HuH-7 (cell line): ENCODE measurements around the gene ATG4C.
"Not testable (repeated sequence)": the region's sequence is repeated elsewhere in the genome, so short reads cannot be mapped to it uniquely, and the experiment has no call there.

Source experiments
- DNase-seq: peaks from one replicate; pipeline ENCODE4 v3.0.0; 2011; ENCODE audit warnings: low spot score

ATG4C gene

GRCh38 chr1:62783736-62784508, at the start of gene ATG4C:
Gene ATG4C, plus strand, starts transcription at chr1:62784132. Its CDS starts 19,655 bp downstream, at chr1:62803787.
- DNase-seq, result peak; percentile 80

GRCh38 chr1:62735491-62736171, 48.3 kb upstream of the ATG4C start:
- no peak for DNase-seq

GRCh38 chr1:62740701-62741100, 43.2 kb upstream of the ATG4C start:
- not testable (repeated sequence) for DNase-seq

GRCh38 chr1:62744611-62745577, 39.0 kb upstream of the ATG4C start:
- DNase-seq, result no peak

GRCh38 chr1:62746086-62746808, 37.7 kb upstream of the ATG4C start:
- peak; percentile 63 for DNase-seq

- DNase-seq, result no peak
These were observed 37.2 kb upstream of the ATG4C start for GRCh38 chr1:62746809-62747138.

GRCh38 chr1:62753031-62753965, 30.6 kb upstream of the ATG4C start:
- no peak for DNase-seq

GRCh38 chr1:62754938-62755337, 29.0 kb upstream of the ATG4C start:
- not testable (repeated sequence) for DNase-seq

- not testable (repeated sequence) for DNase-seq
These were observed 27.6 kb upstream of the ATG4C start for GRCh38 chr1:62756255-62756884.

GRCh38 chr1:62759232-62759875, 24.6 kb upstream of the ATG4C start:
- DNase-seq, result not testable (repeated sequence)

- DNase-seq, result not testable (repeated sequence)
These were observed 23.7 kb upstream of the ATG4C start for GRCh38 chr1:62760021-62760782.

GRCh38 chr1:62761223-62761870, 22.6 kb upstream of the ATG4C start:
- not testable (repeated sequence) for DNase-seq

GRCh38 chr1:62762027-62762426, 21.9 kb upstream of the ATG4C start:
- DNase-seq, result not testable (repeated sequence)

GRCh38 chr1:62765981-62766380, 18.0 kb upstream of the ATG4C start:
- DNase-seq, result no peak

- DNase-seq, result not testable (repeated sequence)
These were observed 15.4 kb upstream of the ATG4C start for GRCh38 chr1:62768551-62768950.

GRCh38 chr1:62772607-62773295, 11.2 kb upstream of the ATG4C start:
- DNase-seq, result no peak

- no peak for DNase-seq
These were observed 9.9 kb upstream of the ATG4C start for GRCh38 chr1:62774006-62774405.
